LNCaP clone FGC (cell line): ENCODE results near the gene MEF2B.

Source experiments
- DNase-seq: peaks from one replicate; pipeline ENCODE4 v3.0.0-alpha.2; 2011; ENCODE audit warnings: low read depth
- H3K4me3 ChIP-seq: 2 replicates; pipeline ENCODE4 v1.5.1; 2011; ENCODE audit warnings: mild to moderate bottlenecking, low read depth, low read length, control low read depth
- CTCF ChIP-seq: IDR thresholded peaks from 2 replicates; pipeline ENCODE4 v1.5.1; 2012; ENCODE audit warnings: mild to moderate bottlenecking; ENCODE audit not compliant: control insufficient read depth, insufficient read depth; ENCODE audit errors: extremely low read depth

MEF2B gene

GRCh38 chr19:19126102-19126501 lies 44.0 kb downstream of the MEF2B start:
- no peak overlapping the region for H3K4me3 ChIP-seq

GRCh38 chr19:19123386-19123785 lies 46.7 kb downstream of the MEF2B start:
- no peak overlapping the region for H3K4me3 ChIP-seq
- no peak for TF ChIP-seq CTCF
- no peak for DNase-seq

More at GRCh38 chr19:19126102-19126501, 44.0 kb downstream of the MEF2B start:
- no peak for TF ChIP-seq CTCF
- no peak for DNase-seq

GRCh38 chr19:19122902-19123301 lies 47.2 kb downstream of the MEF2B start:
- no peak for TF ChIP-seq CTCF
- no peak for DNase-seq

GRCh38 chr19:19121371-19121770 lies 48.7 kb downstream of the MEF2B start:
- no peak overlapping the region for H3K4me3 ChIP-seq
- no peak for TF ChIP-seq CTCF
- DNase-seq: no peak

More at GRCh38 chr19:19122902-19123301, 47.2 kb downstream of the MEF2B start:
- no peak overlapping the region for H3K4me3 ChIP-seq

- H3K4me3 ChIP-seq: no peak overlapping the region
- DNase-seq: no peak
Observed at GRCh38 chr19:19120308-19121231, 49.5 kb downstream of the MEF2B start.

GRCh38 chr19:19119325-19120237 lies 50.5 kb downstream of the MEF2B start:
- no peak for DNase-seq
- H3K4me3 ChIP-seq: no peak overlapping the region
- TF ChIP-seq CTCF: no peak

More at GRCh38 chr19:19120308-19121231, 49.5 kb downstream of the MEF2B start:
- TF ChIP-seq CTCF: no peak
